B cell (primary cell): ENCODE data around the gene TMEFF1. TPM values are rescaled to one million over a fixed set of nuclear protein-coding genes. Genes with fewer than 3 reads are reported as not detected.

Experiments used
- ATAC-seq: fragments of 200-7000 bp; cut with Tn5 transposase; one replicate; pipeline ENCODE4 v1.10.0; 2021; ENCODE audit warnings: low read depth, mild to moderate bottlenecking, moderate number of reproducible peaks, moderate library complexity
- CTCF ChIA-PET: fragments of 350-600 bp; sonication (Branson Sonifier 250); formaldehyde crosslinking; loops from one replicate; lab custom pipeline; 2021; ENCODE audit warnings: antibody characterized with exemption, inconsistent platforms; lab: Charles Lee
- POLR2A ChIA-PET: fragments of 350-600 bp; sonication (Branson Sonifier 250); formaldehyde crosslinking; loops from one replicate; lab custom pipeline; 2021; ENCODE audit warnings: antibody characterized with exemption; lab: Charles Lee
- DNase-seq: peaks from one replicate; pipeline ENCODE4 v3.0.0; 2013
- H2AFZ ChIP-seq: 2 replicates; pipeline ENCODE4 v1.6.1; 2012; ENCODE audit warnings: mild to moderate bottlenecking, low read depth, low read length; ENCODE audit not compliant: insufficient read depth, poor library complexity, severe bottlenecking
- H3K27ac ChIP-seq, 2 donors: 1 replicate in 1 of 2; 2 replicates in 1 of 2; pipeline ENCODE4 v1.5.1; 2012 to 2013; ENCODE audit warnings: low read length in 2 of 2, mild to moderate bottlenecking in 2 of 2, moderate library complexity in 1 of 2
- H3K27me3 ChIP-seq, 4 experiments: fragments of 200-600 bp in 1 of 4; sonication (generic) in 1 of 4; replicated peaks in 1 of 4; 1 replicate in 2 of 4; 2 replicates in 2 of 4; pipeline versions ENCODE4 v1.6.1 to v1.7.0; 2013 to 2016; ENCODE audit warnings: low read length in 3 of 4, mild to moderate bottlenecking in 2 of 4, mixed read lengths in 1 of 4, moderate library complexity in 1 of 4; ENCODE audit not compliant: insufficient read depth in 4 of 4, control insufficient read depth in 3 of 4; ENCODE audit errors: control extremely low read depth in 1 of 4
- H3K36me3 ChIP-seq, 2 experiments: replicated peaks in 1 of 2; 1 replicate in 1 of 2; 2 replicates in 1 of 2; pipeline versions ENCODE4 v1.6.1 to v1.7.1; 2013; ENCODE audit warnings: low read length in 1 of 2; ENCODE audit not compliant: insufficient read depth in 2 of 2, control insufficient read depth in 1 of 2; ENCODE audit errors: control extremely low read depth in 1 of 2, extremely low read depth in 1 of 2
- H3K4me1 ChIP-seq, 2 donors: fragments of 200-600 bp in 1 of 2; sonication (generic) in 1 of 2; 1 replicate in 1 of 2; 2 replicates in 1 of 2; pipeline versions ENCODE4 v1.5.1 to v1.6.1; 2013 to 2017; ENCODE audit warnings: low read length in 2 of 2; ENCODE audit not compliant: control insufficient read depth in 2 of 2, insufficient read depth in 2 of 2
- H3K4me2 ChIP-seq: replicated peaks from 2 replicates; pipeline ENCODE3; 2012; ENCODE audit warnings: mild to moderate bottlenecking, low read depth, low read length; ENCODE audit not compliant: poor library complexity, severe bottlenecking
- H3K4me3 ChIP-seq, 5 experiments: fragments of 200-600 bp in 1 of 5; sonication (generic) in 1 of 5; 1 replicate in 3 of 5; 2 replicates in 2 of 5; pipeline versions ENCODE4 v1.5.1 to v1.7.0; 2011 to 2016; ENCODE audit warnings: low read length in 4 of 5, mild to moderate bottlenecking in 4 of 5, low read depth in 2 of 5, control low read depth in 1 of 5, moderate library complexity in 1 of 5; ENCODE audit not compliant: insufficient read depth in 1 of 5; ENCODE audit errors: control extremely low read depth in 1 of 5, extremely low read depth in 1 of 5
- H3K79me2 ChIP-seq: fragments of 200-600 bp; sonication (generic); one replicate; pipeline ENCODE4 v1.6.0; 2016; ENCODE audit warnings: low read length; ENCODE audit not compliant: control insufficient read depth, insufficient read depth
- H3K9ac ChIP-seq: fragments of 200-600 bp; sonication (generic); 2 replicates; pipeline ENCODE4 v1.6.1; 2017; ENCODE audit warnings: mild to moderate bottlenecking, low read length, moderate library complexity
- H3K9me3 ChIP-seq, 3 donors: one replicate each; pipeline versions ENCODE4 v1.6.1 to v1.7.1; 2013; ENCODE audit warnings: low read length in 2 of 3; ENCODE audit not compliant: control insufficient read depth in 2 of 3, insufficient read depth in 1 of 3; ENCODE audit errors: control extremely low read depth in 1 of 3
- H4K20me1 ChIP-seq: 2 replicates; pipeline ENCODE4 v1.6.0; 2012; ENCODE audit warnings: mild to moderate bottlenecking, low read length; ENCODE audit not compliant: insufficient read depth, control insufficient read depth, poor library complexity, severe bottlenecking
- H3K27ac Mint-ChIP-seq: one replicate; pipeline ENCODE4 v1.8.0; 2021; ENCODE audit warnings: mixed read lengths
- H3K27me3 Mint-ChIP-seq: one replicate; pipeline ENCODE4 v1.8.0; 2021; ENCODE audit warnings: mixed read lengths
- H3K4me1 Mint-ChIP-seq: one replicate; pipeline ENCODE4 v1.8.0; 2021; ENCODE audit warnings: mixed read lengths
- H3K4me3 Mint-ChIP-seq: one replicate; pipeline ENCODE4 v1.8.0; 2021; ENCODE audit warnings: mixed read lengths
- H3K9me3 Mint-ChIP-seq: one replicate; pipeline ENCODE4 v1.8.0; 2022; ENCODE audit warnings: mixed read lengths; ENCODE audit not compliant: insufficient read depth
- EZH2 ChIP-seq: IDR thresholded peaks from 2 replicates; pipeline ENCODE4 v1.6.1; 2012; ENCODE audit warnings: borderline replicate concordance, low read depth, mild to moderate bottlenecking, moderate library complexity, low read length; ENCODE audit not compliant: insufficient read depth, poor library complexity, severe bottlenecking
- WGBS: methylation state at CpG from one replicate; pipeline ENCODE4 v1.1.5; 2013; ENCODE audit warnings: missing lambda C conversion rate; ENCODE audit not compliant: insufficient coverage; 5-methylcytosine and 5-hydroxymethylcytosine counted together
- intact Hi-C: fragments of 100-400 bp; cut with micrococcal nuclease; formaldehyde crosslinking; loops from one replicate; pipeline ENCODE4 v1.10.0; 2022
- polyA plus RNA-seq: library from polyadenylated mRNA; depleted of rRNA; stranded (reverse); fragments of >200 nt; gene quantifications from 2 replicates; pipeline ENCODE4 v1.2.3, GENCODE V29; 2012
- total RNA-seq, 2 donors: library from RNA; stranded (reverse); fragments of 120-200 nt in 1 of 2; gene quantifications; 1 replicate in 1 of 2; 2 replicates in 1 of 2; pipeline versions ENCODE4 v1.2.3 to v1.2.4, GENCODE V29; 2013 to 2022
- TF ChIP-seq, protein P1 (sequence below): fragments of 200-600 bp; IDR thresholded peaks from one replicate; pipeline ENCODE4 v1.8.0; 2022; ENCODE audit warnings: antibody characterized with exemption, mild to moderate bottlenecking

TMEFF1 gene
- total and polyA plus RNA-seq, 2 donors (not counting 1 experiment from before 2014, with no cell fraction given): not detected

DNA sequence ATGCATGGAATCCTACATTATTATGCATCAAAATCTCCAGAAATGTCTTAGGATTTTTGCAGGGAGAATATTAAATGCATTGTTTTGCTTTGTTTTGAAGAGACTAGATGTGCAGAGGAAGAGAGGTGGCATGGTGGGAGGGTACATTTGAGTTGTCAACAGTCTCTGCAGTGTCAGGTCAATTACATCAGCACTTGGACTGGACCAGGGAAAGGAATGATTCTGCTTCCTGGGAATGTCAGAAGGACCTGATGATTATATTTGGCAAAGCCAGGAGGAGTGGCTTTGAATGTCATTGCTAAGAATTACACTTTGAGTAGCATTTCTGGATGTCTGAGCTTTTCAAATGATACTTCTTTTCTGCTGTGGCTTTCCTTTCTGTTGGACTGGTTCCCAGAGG, 17.5 kb upstream of the TMEFF1 start:
- Mint-ChIP-seq H3K9me3 (peaks cover 2% of the 10 kb centered on the region), H3K27ac (no peak overlapping the region), H3K4me1 (no peaks in the 10 kb centered on the region), H3K27me3 (no peaks in the 10 kb centered on the region), H3K4me3 (no peak overlapping the region)
- Histone ChIP-seq H3K27ac (no peak overlapping the region), H3K79me2 (no peaks in the 10 kb centered on the region), H3K9ac (no peak overlapping the region), H3K36me3 (peaks cover 0 to 4% of the 10 kb centered on the region in 2 experiments), H3K4me2 (no peak overlapping the region), H3K4me3 (no peak overlapping the region), H3K4me1 (no peaks in the 10 kb centered on the region), H3K27me3 (no peaks in the 10 kb centered on the region), H4K20me1 (no peaks in the 10 kb centered on the region), H2AFZ (no peak overlapping the region), H3K9me3 (no peaks in the 10 kb centered on the region)
- no peak for TF ChIP-seq EZH2
- TF ChIP-seq, protein P1, sequence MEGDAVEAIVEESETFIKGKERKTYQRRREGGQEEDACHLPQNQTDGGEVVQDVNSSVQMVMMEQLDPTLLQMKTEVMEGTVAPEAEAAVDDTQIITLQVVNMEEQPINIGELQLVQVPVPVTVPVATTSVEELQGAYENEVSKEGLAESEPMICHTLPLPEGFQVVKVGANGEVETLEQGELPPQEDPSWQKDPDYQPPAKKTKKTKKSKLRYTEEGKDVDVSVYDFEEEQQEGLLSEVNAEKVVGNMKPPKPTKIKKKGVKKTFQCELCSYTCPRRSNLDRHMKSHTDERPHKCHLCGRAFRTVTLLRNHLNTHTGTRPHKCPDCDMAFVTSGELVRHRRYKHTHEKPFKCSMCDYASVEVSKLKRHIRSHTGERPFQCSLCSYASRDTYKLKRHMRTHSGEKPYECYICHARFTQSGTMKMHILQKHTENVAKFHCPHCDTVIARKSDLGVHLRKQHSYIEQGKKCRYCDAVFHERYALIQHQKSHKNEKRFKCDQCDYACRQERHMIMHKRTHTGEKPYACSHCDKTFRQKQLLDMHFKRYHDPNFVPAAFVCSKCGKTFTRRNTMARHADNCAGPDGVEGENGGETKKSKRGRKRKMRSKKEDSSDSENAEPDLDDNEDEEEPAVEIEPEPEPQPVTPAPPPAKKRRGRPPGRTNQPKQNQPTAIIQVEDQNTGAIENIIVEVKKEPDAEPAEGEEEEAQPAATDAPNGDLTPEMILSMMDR: no peak
- DNase-seq (no peak), ATAC-seq (no peak)
- ChIA-PET POLR2A (no interaction called here), CTCF (no interaction called here)
- intact Hi-C loops: no loop called here

DNA sequence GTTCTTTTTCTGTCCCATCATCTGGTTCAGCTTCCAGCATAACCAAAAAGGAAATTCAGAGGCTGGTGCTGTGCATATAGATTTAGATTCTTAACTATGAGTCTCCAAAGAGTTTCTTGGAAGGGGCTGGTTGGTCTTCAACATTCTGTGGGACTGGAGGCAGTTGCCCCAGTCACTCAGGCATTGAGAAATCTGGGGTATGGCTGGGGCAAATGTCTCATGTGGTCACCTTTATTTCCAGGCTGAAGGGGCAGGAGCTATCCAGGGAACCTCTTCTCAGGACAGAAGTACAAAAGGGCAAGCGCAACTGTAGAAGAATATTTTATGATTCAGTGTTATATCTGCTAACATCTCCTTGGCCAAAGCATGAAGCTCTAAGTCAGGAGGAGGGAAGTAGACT, 15.4 kb upstream of the TMEFF1 start:
- no peaks in the 10 kb centered on the region for H3K27me3 Mint-ChIP-seq

More for the DNA sequence above, 15.4 kb upstream of the TMEFF1 start:
- no peak overlapping the region for H3K4me2 ChIP-seq
- no peak overlapping the region for H3K4me3 ChIP-seq
- Mint-ChIP-seq H3K4me3 (no peak overlapping the region), H3K4me1 (no peaks in the 10 kb centered on the region), H3K27ac (no peak overlapping the region), H3K9me3 (peaks cover 2% of the 10 kb centered on the region)
- no peak for TF ChIP-seq EZH2
- TF ChIP-seq, protein P1: no peak
- H3K27ac ChIP-seq: no peak overlapping the region
- ChIA-PET POLR2A (no interaction called here), CTCF (no interaction called here)
- WGBS: no CpG with 5 or more reads among the region's 1 CpG
- ATAC-seq (no peak), DNase-seq (no peak)
- intact Hi-C loops: no loop called here
- no peak overlapping the region for H3K9ac ChIP-seq
- no peaks in the 10 kb centered on the region for H4K20me1 ChIP-seq
- no peaks in the 10 kb centered on the region for H3K79me2 ChIP-seq
- no peaks in the 10 kb centered on the region for H3K4me1 ChIP-seq
- H3K36me3 ChIP-seq: no peaks in the 10 kb centered on the region
- H3K9me3 ChIP-seq: no peaks in the 10 kb centered on the region
- no peak overlapping the region for H2AFZ ChIP-seq
- H3K27me3 ChIP-seq: no peaks in the 10 kb centered on the region
